Measurements from ENCODE around the gene OR56A5. TPM values are rescaled to one million over a fixed set of nuclear protein-coding genes. Genes with fewer than 3 reads are reported as not detected.

OR56A5 gene
- polyA plus RNA-seq, 4 donors = not detected

DNA sequence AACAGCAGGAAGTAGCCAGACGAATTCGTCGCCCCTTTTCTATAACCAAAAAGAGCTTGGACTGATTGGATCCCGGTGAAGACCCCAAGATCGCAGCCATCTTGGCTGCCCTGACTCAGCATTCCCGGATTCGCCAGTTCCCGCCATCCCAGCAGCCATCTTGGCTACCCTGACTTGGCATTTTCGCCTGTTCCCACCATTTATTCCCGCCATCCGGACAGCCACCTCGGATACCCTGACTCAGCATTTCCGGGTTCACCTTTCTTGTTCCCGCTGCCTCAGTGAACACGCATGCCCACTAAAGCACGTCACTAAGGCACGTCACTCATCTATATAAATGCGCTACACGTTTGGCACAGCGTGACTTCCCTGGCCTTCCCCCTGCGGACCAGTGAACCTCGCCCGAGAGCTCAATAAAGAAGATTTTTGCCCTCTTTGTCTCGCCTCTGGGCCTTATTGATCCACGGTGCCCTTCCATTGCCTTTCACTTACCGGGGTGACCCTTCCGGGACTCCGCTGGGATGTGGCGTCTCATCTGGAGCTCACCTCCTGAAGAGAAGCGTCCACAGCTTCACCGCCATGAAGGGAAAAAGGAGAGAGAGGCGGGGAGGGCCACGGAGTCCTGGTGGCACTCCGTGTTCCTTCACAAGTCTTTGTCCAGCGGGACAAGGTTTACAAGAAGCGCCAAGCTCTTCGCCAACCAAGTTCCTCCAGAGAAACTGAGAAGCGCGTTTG lies 30.3 kb downstream of the OR56A5 start:
- no peak for DNase-seq (ENCODE audit: low read depth in 4 of 4, low spot score in 3 of 4)

GRCh38 chr11:5933116-5933515 lies 35.2 kb downstream of the OR56A5 start:
- no peak for DNase-seq (ENCODE audit: low read depth in 4 of 4, low spot score in 3 of 4)

- DNase-seq (ENCODE audit: low read depth in 4 of 4, low spot score in 3 of 4) = no peak
Observed at GRCh38 chr11:5932671-5933070, 35.6 kb downstream of the OR56A5 start.

DNA sequence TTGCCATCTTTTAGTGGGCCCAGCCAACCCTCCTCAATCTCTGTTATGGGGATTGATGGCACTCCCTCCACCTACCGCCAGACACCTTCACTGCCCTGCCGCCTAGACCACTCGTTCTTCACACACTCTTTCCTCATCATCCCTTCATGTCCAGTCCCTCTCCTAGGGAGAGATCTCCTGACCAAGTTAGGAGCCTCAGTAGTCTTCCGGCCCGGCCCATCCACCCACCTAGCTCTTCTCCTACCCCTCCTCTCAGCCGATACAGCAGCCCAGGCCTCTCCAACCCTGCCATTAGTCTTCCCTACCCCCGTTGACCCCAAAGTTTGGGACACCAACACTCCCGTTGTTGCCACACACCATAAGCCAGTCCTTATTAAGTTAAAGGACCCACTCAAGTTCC lies 37.2 kb downstream of the OR56A5 start:
- DNase-seq (ENCODE audit: low read depth in 4 of 4, low spot score in 3 of 4) = no peak

DNA sequence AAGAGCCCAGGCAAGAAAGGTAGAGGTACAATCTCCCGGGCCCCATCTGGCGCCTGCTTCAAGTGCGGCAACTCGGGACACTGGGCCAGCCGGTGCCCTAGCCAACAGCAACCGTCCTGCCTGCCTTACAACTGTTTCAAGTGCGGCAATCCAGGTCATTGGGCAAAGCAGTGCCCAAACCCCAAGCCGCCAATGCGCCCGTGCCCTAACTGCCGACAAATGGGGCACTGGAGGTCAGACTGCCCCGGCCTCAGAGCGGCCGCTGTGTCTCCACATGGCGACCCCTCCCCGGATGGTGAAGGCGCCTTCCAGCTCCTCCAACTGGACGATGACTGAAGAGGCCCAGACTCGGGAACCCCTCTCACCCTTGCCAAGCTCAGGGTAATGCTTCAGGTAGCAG lies 37.7 kb downstream of the OR56A5 start:
- DNase-seq (ENCODE audit: low read depth in 4 of 4, low spot score in 3 of 4) = no peak

GRCh38 chr11:5929571-5930368 lies 38.5 kb downstream of the OR56A5 start:
- DNase-seq (ENCODE audit: low read depth in 4 of 4, low spot score in 3 of 4) = no peak

DNA sequence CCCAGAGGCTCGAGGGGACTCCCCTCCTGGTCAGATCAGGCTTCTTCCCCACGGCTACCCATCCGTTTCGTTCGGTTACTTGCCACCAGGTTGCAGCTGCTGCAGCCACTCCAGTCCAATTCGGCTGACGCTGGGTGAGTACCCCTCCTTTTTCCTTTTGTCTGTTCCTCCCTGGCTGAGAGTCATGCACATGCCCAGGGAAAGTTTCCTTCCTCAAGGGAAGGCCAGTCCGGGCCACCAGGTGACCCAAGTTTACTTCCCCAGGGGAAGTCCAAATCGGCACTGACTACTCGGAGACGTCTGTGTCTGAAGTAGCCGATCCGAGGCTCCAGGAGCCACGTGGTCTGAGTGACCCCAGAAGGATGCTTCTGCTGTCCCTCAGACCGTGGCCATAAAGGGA lies 39.5 kb downstream of the OR56A5 start:
- DNase-seq (ENCODE audit: low read depth in 4 of 4, low spot score in 3 of 4) = no peak

- DNase-seq (ENCODE audit: low read depth in 4 of 4, low spot score in 3 of 4) = no peak
Observed at GRCh38 chr11:5928271-5928670, 40.0 kb downstream of the OR56A5 start.

GRCh38 chr11:5923794-5924193 lies 44.5 kb downstream of the OR56A5 start:
- DNase-seq (ENCODE audit: low read depth in 4 of 4, low spot score in 3 of 4) = no peak

- no peak for DNase-seq (ENCODE audit: low read depth in 4 of 4, low spot score in 3 of 4)
Observed at GRCh38 chr11:5923427-5923776, 44.9 kb downstream of the OR56A5 start.

GRCh38 chr11:5922749-5923426 lies 45.4 kb downstream of the OR56A5 start:
- no peak for DNase-seq (ENCODE audit: low read depth in 4 of 4, low spot score in 3 of 4)

Other genes starting within 250 kb of the OR56A5 start
- gene OR56B1, start 232.0 kb downstream of the OR56A5 start, polyA plus RNA-seq (ENCODE audit: insufficient read length in 4 of 4) = not detected
- gene OR52N4, start 214.3 kb downstream of the OR56A5 start, polyA plus RNA-seq (ENCODE audit: insufficient read length in 4 of 4) = not detected
- not detected for gene OR52N5, start 185.1 kb downstream of the OR56A5 start, polyA plus RNA-seq (ENCODE audit: insufficient read length in 4 of 4)
- gene OR52N1, start 177.2 kb downstream of the OR56A5 start, polyA plus RNA-seq (ENCODE audit: insufficient read length in 4 of 4) = not detected
- not detected for gene OR52N2, start 159.6 kb downstream of the OR56A5 start, polyA plus RNA-seq (ENCODE audit: insufficient read length in 4 of 4)
- not detected for gene OR52E6, start 126.6 kb downstream of the OR56A5 start, polyA plus RNA-seq (ENCODE audit: insufficient read length in 4 of 4)
- gene OR52E8, start 110.8 kb downstream of the OR56A5 start, polyA plus RNA-seq (ENCODE audit: insufficient read length in 4 of 4) = not detected
- gene OR52E4, start 87.9 kb downstream of the OR56A5 start, polyA plus RNA-seq (ENCODE audit: insufficient read length in 4 of 4) = not detected
- not detected for gene OR52E5, start 75.3 kb downstream of the OR56A5 start, polyA plus RNA-seq (ENCODE audit: insufficient read length in 4 of 4)
- gene OR56A3, start 26.2 kb downstream of the OR56A5 start, polyA plus RNA-seq (ENCODE audit: insufficient read length in 4 of 4) = not detected
- not detected for gene OR52L1, start 18.5 kb upstream of the OR56A5 start, polyA plus RNA-seq (ENCODE audit: insufficient read length in 4 of 4)
- under 1 TPM in 1 of 4 donors, not detected in 3; 0.06 TPM for gene OR56A4, start 38.5 kb upstream of the OR56A5 start, polyA plus RNA-seq (ENCODE audit: insufficient read length in 4 of 4)
- not detected for gene OR56A1, start 62.3 kb upstream of the OR56A5 start, polyA plus RNA-seq (ENCODE audit: insufficient read length in 4 of 4)
- under 1 TPM in 1 of 4 donors, not detected in 3; 0.22 TPM for gene OR56B4, start 139.2 kb upstream of the OR56A5 start, polyA plus RNA-seq (ENCODE audit: insufficient read length in 4 of 4)
- gene OR52B2, start 201.8 kb upstream of the OR56A5 start, polyA plus RNA-seq (ENCODE audit: insufficient read length in 4 of 4) = not detected
- gene OR52W1, start 230.7 kb upstream of the OR56A5 start, polyA plus RNA-seq (ENCODE audit: insufficient read length in 4 of 4) = under 1 TPM in 2 of 4 donors, not detected in 2; 0.14 to 0.16 TPM
- 1 to 10 TPM in 2 of 4 donors, under 1 TPM in 2; 0.23 to 2.3 (median 0.98) TPM for gene C11orf42, start 237.1 kb upstream of the OR56A5 start, polyA plus RNA-seq (ENCODE audit: insufficient read length in 4 of 4)

All from left renal pelvis (tissue), 4 donors.